ENCODE results near the gene AFF3. TPM values are rescaled to one million over a fixed set of nuclear protein-coding genes. Genes with fewer than 3 reads are reported as not detected.

Gene AFF3
- total and polyA plus RNA-seq, 3 donors from 2014 or later: 18.0 to 34.4 (median 27.1) TPM

- H3K4me3 ChIP-seq: no peak overlapping the region
- intact Hi-C loops (cut with DNase I; ENCODE audit: low total_unique reads): no loop called here
- H3K27ac ChIP-seq: no peak overlapping the region
- DNase-seq: no peak
- no peaks in the 10 kb centered on the region for H3K9me3 ChIP-seq
- H3K4me1 ChIP-seq: no peaks in the 10 kb centered on the region
- 89 to 91% methylated on average over 9 of the region's 9 CpGs for WGBS, 2 donors
- no peaks in the 10 kb centered on the region for H3K27me3 ChIP-seq
- TF ChIP-seq POLR2A (IDR thresholded peaks at IDR 0.05): no peak
- TF ChIP-seq CTCF (IDR thresholded peaks at IDR 0.05): no peak
- H3K36me3 ChIP-seq (ENCODE audit: low read depth, missing control alignments): no peaks in the 10 kb centered on the region
These were observed 543.9 kb downstream of the AFF3 start for GRCh38 chr2:99598441-99598840.

DNA sequence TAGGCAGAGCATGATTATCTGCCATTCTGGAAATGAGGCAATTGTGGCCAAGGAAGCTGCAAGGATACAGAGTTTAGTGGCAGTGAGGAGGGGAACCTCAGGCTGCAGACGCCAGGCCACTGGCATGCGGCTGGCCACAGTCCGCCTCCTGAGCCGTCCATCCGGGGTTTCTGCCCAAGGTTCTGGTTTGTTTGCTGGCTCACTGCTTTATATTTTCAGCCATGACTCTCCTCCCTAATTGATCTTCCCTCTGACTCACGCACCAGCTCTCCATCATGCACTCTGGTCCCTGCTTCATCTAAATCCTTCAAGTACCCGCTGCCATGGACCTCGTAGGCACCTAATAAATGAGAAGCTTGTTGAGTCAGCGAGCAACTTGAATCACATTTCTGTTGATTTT lies 544.8 kb downstream of the AFF3 start:
- DNase-seq: no peak
- WGBS, 2 donors: 94 to 99% methylated on average over 9 of the region's 9 CpGs
- Histone ChIP-seq H3K27me3 (no peaks in the 10 kb centered on the region), H3K36me3 (ENCODE audit: low read depth, missing control alignments) (no peaks in the 10 kb centered on the region), H3K27ac (no peak overlapping the region), H3K4me1 (no peaks in the 10 kb centered on the region), H3K4me3 (no peak overlapping the region), H3K9me3 (no peaks in the 10 kb centered on the region)
- no peak for TF ChIP-seq POLR2A (IDR thresholded peaks at IDR 0.05)
- TF ChIP-seq CTCF (IDR thresholded peaks at IDR 0.05): no peak
- intact Hi-C loops (cut with DNase I; ENCODE audit: low total_unique reads): no loop called here

- Histone ChIP-seq H3K4me1 (no peaks in the 10 kb centered on the region), H3K9me3 (no peaks in the 10 kb centered on the region), H3K27me3 (no peaks in the 10 kb centered on the region), H3K4me3 (no peak overlapping the region), H3K36me3 (ENCODE audit: low read depth, missing control alignments) (no peaks in the 10 kb centered on the region), H3K27ac (no peak overlapping the region)
- 94 to 95% methylated on average over 3 of the region's 3 CpGs for WGBS, 2 donors
- DNase-seq: no peak
- intact Hi-C loops (cut with DNase I; ENCODE audit: low total_unique reads): no loop called here
- TF ChIP-seq CTCF (IDR thresholded peaks at IDR 0.05) (no peak), POLR2A (IDR thresholded peaks at IDR 0.05) (no peak)
These were observed 547.0 kb downstream of the AFF3 start for GRCh38 chr2:99595373-99595772.

- no peak for TF ChIP-seq CTCF (IDR thresholded peaks at IDR 0.05)
- TF ChIP-seq POLR2A (IDR thresholded peaks at IDR 0.05): no peak
- no peaks in the 10 kb centered on the region for H3K36me3 ChIP-seq (ENCODE audit: low read depth, missing control alignments)
- no peak overlapping the region for H3K27ac ChIP-seq
- no peaks in the 10 kb centered on the region for H3K27me3 ChIP-seq
- no peaks in the 10 kb centered on the region for H3K9me3 ChIP-seq
- DNase-seq: no peak
- intact Hi-C loops (cut with DNase I; ENCODE audit: low total_unique reads): no loop called here
- 26 to 75% methylated on average over 15 to 54 of the region's 54 CpGs for WGBS, 2 donors
- no peaks in the 10 kb centered on the region for H3K4me1 ChIP-seq
- H3K4me3 ChIP-seq: no peak overlapping the region
These were observed 548.5 kb downstream of the AFF3 start for GRCh38 chr2:99593692-99594427.

DNA sequence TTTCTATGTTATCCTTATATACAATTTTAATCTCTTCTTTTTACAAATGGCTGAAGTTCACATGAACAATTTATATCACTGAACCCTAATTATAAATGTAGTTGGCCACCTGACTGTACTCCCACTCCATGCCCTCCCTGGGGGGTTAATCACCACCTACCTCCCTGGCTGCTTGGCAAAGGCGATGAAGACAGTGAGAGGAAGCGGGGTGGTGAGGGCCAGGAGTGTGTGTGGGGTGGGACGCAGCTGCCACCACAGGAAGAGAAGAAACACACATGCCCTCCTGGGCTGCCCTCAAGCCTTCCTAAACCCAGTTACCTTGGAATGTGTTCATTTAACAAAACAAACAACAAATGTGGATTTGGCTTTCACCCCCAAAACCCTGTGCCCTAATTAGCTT lies 565.6 kb downstream of the AFF3 start:
- no peaks in the 10 kb centered on the region for H3K9me3 ChIP-seq
- DNase-seq: no peak
- TF ChIP-seq CTCF (IDR thresholded peaks at IDR 0.05) (no peak), POLR2A (IDR thresholded peaks at IDR 0.05) (no peak)
- intact Hi-C loops (cut with DNase I; ENCODE audit: low total_unique reads): no loop called here
- no peak overlapping the region for H3K4me3 ChIP-seq
- H3K27me3 ChIP-seq: no peaks in the 10 kb centered on the region
- H3K36me3 ChIP-seq (ENCODE audit: low read depth, missing control alignments): no peaks in the 10 kb centered on the region
- H3K27ac ChIP-seq: no peak overlapping the region
- 89 to 100% methylated on average over 3 of the region's 3 CpGs for WGBS, 2 donors
- H3K4me1 ChIP-seq: no peaks in the 10 kb centered on the region
